ENCODE measurements around the gene FAM78A. TPM values are rescaled to one million over a fixed set of nuclear protein-coding genes. Genes with fewer than 3 reads are reported as not detected.

The FAM78A gene
- total RNA-seq, 3 donors from 2014 or later (not counting 1 experiment from before 2014, with no cell fraction given): 57.6 to 91.7 (median 88.3) TPM

- Histone ChIP-seq H3K36me3 (ENCODE audit: control insufficient read depth, insufficient read depth, low read length) (no peaks in the 10 kb centered on the region), H3K27me3 (ENCODE audit: control insufficient read depth, insufficient read depth, low read length) (no peaks in the 10 kb centered on the region), H3K4me1 (ENCODE audit: control insufficient read depth, insufficient read depth, low read length) (no peaks in the 10 kb centered on the region), H3K27ac (ENCODE audit: low read length) (no peak overlapping the region), H3K4me3 (ENCODE audit: low read length) (no peak overlapping the region), H3K9me3 (ENCODE audit: control insufficient read depth, insufficient read depth, low read length) (no peaks in the 10 kb centered on the region)
- no peak overlapping the region for H3K4me3 Mint-ChIP-seq
- no peak overlapping the region for H3K27ac Mint-ChIP-seq
- H3K27me3 Mint-ChIP-seq (ENCODE audit: low read depth in 2 of 2): no peaks in the 10 kb centered on the region
- DNase-seq: no peak
- WGBS (ENCODE audit: insufficient coverage): 91% methylated on average over 19 of the region's 19 CpGs
- no peaks in the 10 kb centered on the region for H3K36me3 Mint-ChIP-seq
- intact Hi-C loops (cut with micrococcal nuclease): no loop called here
- no peaks in the 10 kb centered on the region for H3K4me1 Mint-ChIP-seq
- no peak for ATAC-seq
- H3K9me3 Mint-ChIP-seq: no peaks in the 10 kb centered on the region
- no peak for TF ChIP-seq CTCF (IDR thresholded peaks at IDR 0.05)
Measured at GRCh38 chr9:131320031-131320685, 43.8 kb upstream of the FAM78A start.

- Histone ChIP-seq H3K4me3 (ENCODE audit: low read length) (no peak overlapping the region), H3K27ac (ENCODE audit: low read length) (no peak overlapping the region), H3K4me1 (ENCODE audit: control insufficient read depth, insufficient read depth, low read length) (no peaks in the 10 kb centered on the region), H3K9me3 (ENCODE audit: control insufficient read depth, insufficient read depth, low read length) (no peaks in the 10 kb centered on the region), H3K36me3 (ENCODE audit: control insufficient read depth, insufficient read depth, low read length) (no peaks in the 10 kb centered on the region), H3K27me3 (ENCODE audit: control insufficient read depth, insufficient read depth, low read length) (no peaks in the 10 kb centered on the region)
- no peaks in the 10 kb centered on the region for H3K36me3 Mint-ChIP-seq
- TF ChIP-seq CTCF (IDR thresholded peaks at IDR 0.05): no peak
- no peak for DNase-seq
- no peaks in the 10 kb centered on the region for H3K9me3 Mint-ChIP-seq
- intact Hi-C loops (cut with micrococcal nuclease): no loop called here
- no peak for ATAC-seq
- 88% methylated on average over 12 of the region's 12 CpGs for whole genome bisulfite sequencing (ENCODE audit: insufficient coverage)
- no peaks in the 10 kb centered on the region for H3K27me3 Mint-ChIP-seq (ENCODE audit: low read depth in 2 of 2)
- H3K27ac Mint-ChIP-seq: no peak overlapping the region
- no peaks in the 10 kb centered on the region for H3K4me1 Mint-ChIP-seq
- H3K4me3 Mint-ChIP-seq: no peak overlapping the region
Measured at GRCh38 chr9:131319486-131319885, 43.2 kb upstream of the FAM78A start.

GRCh38 chr9:131318231-131319085, 42.1 kb upstream of the FAM78A start:
- Histone ChIP-seq H3K4me3 (ENCODE audit: low read length) (no peak overlapping the region), H3K27ac (ENCODE audit: low read length) (no peak overlapping the region), H3K27me3 (ENCODE audit: control insufficient read depth, insufficient read depth, low read length) (no peaks in the 10 kb centered on the region), H3K36me3 (ENCODE audit: control insufficient read depth, insufficient read depth, low read length) (no peaks in the 10 kb centered on the region), H3K9me3 (ENCODE audit: control insufficient read depth, insufficient read depth, low read length) (no peaks in the 10 kb centered on the region), H3K4me1 (ENCODE audit: control insufficient read depth, insufficient read depth, low read length) (no peaks in the 10 kb centered on the region)
- intact Hi-C loops (cut with micrococcal nuclease): no loop called here
- TF ChIP-seq CTCF (IDR thresholded peaks at IDR 0.05): no peak
- Mint-ChIP-seq H3K9me3 (no peaks in the 10 kb centered on the region), H3K27ac (no peak overlapping the region), H3K4me1 (no peaks in the 10 kb centered on the region), H3K36me3 (no peaks in the 10 kb centered on the region), H3K4me3 (no peak overlapping the region), H3K27me3 (ENCODE audit: low read depth in 2 of 2) (no peaks in the 10 kb centered on the region)
- DNase-seq (no peak), ATAC-seq (no peak)
- WGBS (ENCODE audit: insufficient coverage): 91% methylated on average over 23 of the region's 23 CpGs
